Activated naive CD4-positive, alpha-beta T cell treated with anti-CD3 and anti-CD28 coated beads, Interleukin-2, amount 50 U/mL, for 24 hours (primary cell): ENCODE measurements around the gene BAIAP3.
"Not testable (repeated sequence)": the region's sequence is repeated elsewhere in the genome, so short reads cannot be mapped to it uniquely, and the experiment has no call there.

Experiments
- H3K27ac Mint-ChIP-seq: one replicate; pipeline ENCODE4 v1.8.0; 2021; ENCODE audit warnings: mild to moderate bottlenecking, mixed read lengths
- H3K27me3 Mint-ChIP-seq: one replicate; pipeline ENCODE4 v1.8.0; 2021; ENCODE audit warnings: mixed read lengths
- H3K36me3 Mint-ChIP-seq: one replicate; pipeline ENCODE4 v1.8.0; 2021; ENCODE audit warnings: mixed read lengths
- H3K4me1 Mint-ChIP-seq: one replicate; pipeline ENCODE4 v1.8.0; 2021; ENCODE audit warnings: mixed read lengths
- H3K4me3 Mint-ChIP-seq: one replicate; pipeline ENCODE4 v1.8.0; 2021; ENCODE audit warnings: mild to moderate bottlenecking, mixed read lengths
- H3K9me3 Mint-ChIP-seq: one replicate; pipeline ENCODE4 v1.8.0; 2021; ENCODE audit warnings: mixed read lengths

The BAIAP3 gene

GRCh38 chr16:1323296-1324239 lies 9.9 kb upstream of the BAIAP3 start:
- Mint-ChIP-seq H3K9me3 (no peaks in the 10 kb centered on the region), H3K4me1 (no peaks in the 10 kb centered on the region), H3K36me3 (peaks cover 2% of the 10 kb centered on the region), H3K27ac (no peak overlapping the region), H3K27me3 (no peaks in the 10 kb centered on the region), H3K4me3 (no peak overlapping the region)

DNA sequence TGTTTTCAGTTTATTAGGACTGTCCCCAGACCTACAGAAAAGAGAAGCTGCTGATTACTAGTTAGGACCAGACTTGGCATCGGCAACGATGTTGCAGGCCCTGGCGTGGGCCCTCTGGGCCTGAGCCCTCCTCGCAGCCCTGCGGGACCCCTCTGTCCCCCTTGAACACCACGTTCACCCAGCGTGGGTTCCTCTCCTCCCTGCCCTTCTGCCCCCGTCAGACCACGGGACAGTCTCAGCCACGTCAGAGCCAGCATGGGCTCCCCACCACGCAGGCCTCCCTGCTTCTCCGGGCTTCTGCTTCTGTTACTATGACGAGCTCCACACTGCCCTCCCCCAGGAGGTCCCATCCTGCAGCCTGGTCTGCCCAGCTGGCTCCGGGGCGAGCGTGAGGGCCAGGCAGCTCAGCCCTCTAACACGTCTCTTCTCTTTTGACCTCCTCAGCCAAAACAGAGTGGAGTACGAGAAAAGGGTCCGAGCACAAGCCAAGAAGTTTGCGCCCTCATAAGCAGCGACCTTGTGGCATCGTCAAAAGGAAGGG lies 9.1 kb upstream of the BAIAP3 start:
- Mint-ChIP-seq H3K36me3 (peaks cover under 1% of the 10 kb centered on the region), H3K4me1 (no peaks in the 10 kb centered on the region), H3K27ac (no peak overlapping the region), H3K4me3 (no peak overlapping the region), H3K27me3 (no peaks in the 10 kb centered on the region), H3K9me3 (no peaks in the 10 kb centered on the region)

GRCh38 chr16:1325261-1325660 lies 8.2 kb upstream of the BAIAP3 start:
- Mint-ChIP-seq H3K9me3 (no peaks in the 10 kb centered on the region), H3K4me1 (no peaks in the 10 kb centered on the region), H3K27me3 (no peaks in the 10 kb centered on the region), H3K27ac (no peak overlapping the region), H3K4me3 (no peak overlapping the region), H3K36me3 (no peaks in the 10 kb centered on the region)

GRCh38 chr16:1325673-1326371 lies 7.6 kb upstream of the BAIAP3 start:
- no peak overlapping the region for H3K4me3 Mint-ChIP-seq
- no peaks in the 10 kb centered on the region for H3K36me3 Mint-ChIP-seq
- no peaks in the 10 kb centered on the region for H3K4me1 Mint-ChIP-seq
- H3K27me3 Mint-ChIP-seq = no peaks in the 10 kb centered on the region
- no peaks in the 10 kb centered on the region for H3K9me3 Mint-ChIP-seq
- H3K27ac Mint-ChIP-seq = no peak overlapping the region

DNA sequence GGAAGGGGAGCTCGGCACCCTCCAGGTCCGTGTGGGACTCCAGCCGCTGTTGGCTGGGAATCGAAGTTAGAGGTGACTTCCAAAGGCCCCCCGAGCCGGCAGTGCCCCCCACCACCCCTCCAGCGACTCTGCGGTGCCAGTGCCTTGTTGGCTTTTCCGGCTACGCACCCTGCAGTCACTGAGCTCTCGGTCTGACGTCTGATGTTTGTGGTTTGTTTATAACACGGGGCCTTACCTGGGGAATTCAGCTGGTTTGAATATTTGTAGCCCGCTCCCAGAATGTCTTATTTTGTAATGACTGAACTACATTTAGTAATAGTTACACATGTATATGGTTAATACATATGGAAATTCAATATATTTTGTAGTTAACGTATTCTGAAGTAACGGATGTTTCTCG lies 7.1 kb upstream of the BAIAP3 start:
- Mint-ChIP-seq H3K9me3 (no peaks in the 10 kb centered on the region), H3K27me3 (peaks cover 2% of the 10 kb centered on the region), H3K27ac (no peak overlapping the region), H3K36me3 (no peaks in the 10 kb centered on the region), H3K4me3 (no peak overlapping the region), H3K4me1 (peaks cover 3% of the 10 kb centered on the region)

DNA sequence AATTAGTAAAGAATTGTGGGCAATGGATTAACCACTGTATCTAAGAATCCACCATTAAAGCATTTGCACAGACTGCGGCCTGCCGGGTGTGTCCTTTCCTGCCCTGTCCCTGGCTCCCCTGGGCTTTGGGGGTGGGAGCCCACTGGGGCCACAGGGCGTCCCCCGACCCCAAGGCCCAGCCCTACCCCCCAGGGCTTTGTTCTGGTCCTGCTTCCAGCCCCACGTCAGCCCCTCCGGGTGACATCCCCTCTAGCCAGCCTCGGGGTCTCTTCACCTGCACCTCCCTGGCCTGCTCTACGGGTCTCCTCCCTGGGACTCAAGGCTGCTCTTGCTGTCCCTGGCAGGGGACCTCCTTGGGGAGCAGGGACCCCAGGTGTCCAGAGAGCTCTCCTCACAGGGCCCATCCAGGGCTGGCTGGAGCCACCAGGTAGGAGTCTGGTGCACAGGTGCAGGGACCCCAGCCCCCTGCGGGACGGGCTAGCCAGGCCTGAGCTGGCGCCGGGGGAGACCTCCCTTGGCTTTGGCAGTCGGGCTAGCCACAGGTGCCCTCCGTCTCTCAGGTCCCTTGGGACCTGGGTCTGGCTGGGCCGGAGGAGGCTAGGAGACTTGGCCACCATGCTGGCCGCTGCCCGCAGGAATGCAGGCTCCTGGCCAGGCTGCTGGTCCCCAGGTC lies 6.4 kb upstream of the BAIAP3 start:
- no peaks in the 10 kb centered on the region for H3K36me3 Mint-ChIP-seq
- peaks cover 6% of the 10 kb centered on the region for H3K27me3 Mint-ChIP-seq
- H3K4me1 Mint-ChIP-seq = peaks cover 7% of the 10 kb centered on the region
- H3K9me3 Mint-ChIP-seq = no peaks in the 10 kb centered on the region
- no peak overlapping the region for H3K27ac Mint-ChIP-seq
- no peak overlapping the region for H3K4me3 Mint-ChIP-seq

DNA sequence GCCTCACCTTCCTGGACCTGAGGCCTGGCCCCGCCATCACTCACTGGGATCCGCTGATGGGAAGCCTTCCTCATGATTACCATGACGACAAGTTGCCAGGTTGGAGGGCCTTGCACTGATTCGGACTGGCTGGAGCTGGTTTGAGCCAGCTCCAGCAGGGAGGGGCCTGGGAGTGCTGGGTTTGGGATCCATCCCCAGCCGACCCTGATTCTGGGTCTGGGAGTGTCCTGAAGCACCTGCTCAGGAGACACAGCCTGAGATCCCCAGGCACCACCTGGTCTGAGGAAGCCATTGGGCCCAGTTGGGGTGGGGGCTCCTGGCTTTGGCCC lies 5.9 kb upstream of the BAIAP3 start:
- no peak overlapping the region for H3K4me3 Mint-ChIP-seq
- H3K4me1 Mint-ChIP-seq = peaks cover 10% of the 10 kb centered on the region
- H3K9me3 Mint-ChIP-seq = no peaks in the 10 kb centered on the region
- no peaks in the 10 kb centered on the region for H3K36me3 Mint-ChIP-seq
- H3K27ac Mint-ChIP-seq = no peak overlapping the region
- peaks cover 7% of the 10 kb centered on the region for H3K27me3 Mint-ChIP-seq

- not testable (repeated sequence) for H3K9me3 Mint-ChIP-seq, H3K27me3 Mint-ChIP-seq, H3K4me3 Mint-ChIP-seq, H3K27ac Mint-ChIP-seq, H3K36me3 Mint-ChIP-seq
- peaks cover 13% of the 10 kb centered on the region for H3K4me1 Mint-ChIP-seq
Observed at GRCh38 chr16:1328136-1328535, 5.3 kb upstream of the BAIAP3 start.

- H3K9me3 Mint-ChIP-seq, H3K36me3 Mint-ChIP-seq, H3K27ac Mint-ChIP-seq, H3K27me3 Mint-ChIP-seq, H3K4me3 Mint-ChIP-seq: not testable (repeated sequence)
- peaks cover 13% of the 10 kb centered on the region for H3K4me1 Mint-ChIP-seq
Observed at GRCh38 chr16:1328961-1329360, 4.5 kb upstream of the BAIAP3 start.

- H3K27ac Mint-ChIP-seq = no peak overlapping the region
- no peaks in the 10 kb centered on the region for H3K9me3 Mint-ChIP-seq
- H3K4me1 Mint-ChIP-seq = peaks cover 13% of the 10 kb centered on the region
- peaks cover 11% of the 10 kb centered on the region for H3K27me3 Mint-ChIP-seq
- H3K4me3 Mint-ChIP-seq = no peak overlapping the region
- H3K36me3 Mint-ChIP-seq = no peaks in the 10 kb centered on the region
Observed at GRCh38 chr16:1330260-1330914, 3.1 kb upstream of the BAIAP3 start.

- Mint-ChIP-seq H3K27me3 (peaks cover 11% of the 10 kb centered on the region), H3K4me1 (peaks cover 13% of the 10 kb centered on the region), H3K9me3 (no peaks in the 10 kb centered on the region), H3K27ac (no peak overlapping the region), H3K36me3 (no peaks in the 10 kb centered on the region), H3K4me3 (peak overlapping the region; percentile 36)
Observed at GRCh38 chr16:1330931-1331711, 2.3 kb upstream of the BAIAP3 start.

DNA sequence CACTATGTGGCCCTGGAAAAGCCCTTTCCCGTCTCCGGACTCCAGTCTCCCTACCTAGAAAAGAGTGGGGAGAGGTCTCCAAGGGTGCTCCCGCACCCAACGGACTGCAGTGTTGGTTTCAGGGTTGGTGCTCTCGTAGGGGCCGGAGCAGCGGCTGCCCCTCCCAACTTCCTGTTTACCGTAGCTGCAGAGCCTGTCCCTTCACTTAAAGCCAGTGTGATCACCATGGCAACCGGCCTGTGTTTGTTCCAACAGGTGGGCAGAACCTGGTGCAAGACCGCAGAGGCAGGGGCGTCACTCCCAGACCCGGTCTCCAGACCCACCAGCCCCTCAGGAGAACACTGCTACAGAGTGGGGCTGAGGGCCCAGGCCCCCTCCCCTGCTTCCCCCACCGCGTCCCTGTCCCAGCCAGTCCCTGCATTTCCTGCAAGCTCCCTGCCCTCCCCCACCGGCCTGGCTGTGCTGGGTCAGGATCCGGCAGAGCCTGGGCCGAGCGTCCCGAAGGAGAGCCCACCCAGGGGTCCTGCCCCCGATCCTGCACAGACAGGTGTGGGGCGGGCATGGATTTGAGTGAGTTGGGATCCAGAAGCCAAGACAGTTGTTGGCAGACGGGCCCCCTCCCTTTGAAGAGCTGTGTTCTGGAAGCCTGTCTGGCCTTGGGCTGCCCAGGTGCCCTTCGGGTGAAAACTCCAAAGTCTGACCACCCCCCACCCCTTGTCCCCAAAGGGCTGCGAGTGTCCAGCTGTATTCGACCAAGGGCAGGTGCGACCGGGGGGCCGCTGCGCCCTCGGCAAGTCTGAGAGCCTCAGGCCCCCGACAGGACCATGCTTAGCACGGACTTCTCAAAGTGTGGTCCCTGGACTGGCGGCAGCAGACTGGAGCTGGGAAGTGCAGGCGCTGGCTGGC lies 1.5 kb upstream of the BAIAP3 start:
- Mint-ChIP-seq H3K4me1 (peaks cover 13% of the 10 kb centered on the region), H3K27me3 (peaks cover 11% of the 10 kb centered on the region), H3K9me3 (no peaks in the 10 kb centered on the region), H3K27ac (no peak overlapping the region), H3K36me3 (no peaks in the 10 kb centered on the region), H3K4me3 (peak overlapping the region; percentile 78)

DNA sequence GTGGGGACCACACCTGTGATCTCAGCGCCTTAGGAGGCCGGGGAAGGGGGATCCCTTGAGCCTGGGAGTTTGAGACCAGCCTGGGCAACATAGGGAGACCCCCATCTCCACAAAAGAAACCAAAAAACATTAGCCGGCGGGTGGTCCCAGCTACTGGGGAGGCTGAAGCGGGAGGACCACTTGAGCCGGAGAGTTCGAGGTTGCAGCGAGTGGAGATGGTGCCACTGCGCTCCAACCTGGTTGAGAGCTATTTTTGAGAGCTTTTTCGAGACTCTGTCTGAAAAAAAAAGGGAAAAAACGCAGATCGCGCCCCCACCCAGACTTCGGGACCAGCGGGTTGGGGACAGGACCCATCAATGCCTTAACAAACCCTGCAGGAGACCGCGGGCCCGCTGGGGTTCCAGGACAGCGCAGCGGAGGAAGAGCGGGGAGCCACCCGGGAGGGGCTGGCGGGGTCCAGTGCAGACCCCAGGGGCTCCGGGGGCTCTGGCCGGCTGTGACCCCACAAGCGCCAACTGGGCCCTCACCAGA lies 762 bp upstream of the BAIAP3 start:
- Mint-ChIP-seq H3K4me3 (peak overlapping the region; percentile 78), H3K27ac (no peak overlapping the region), H3K9me3 (no peaks in the 10 kb centered on the region), H3K27me3 (peaks cover 11% of the 10 kb centered on the region), H3K36me3 (no peaks in the 10 kb centered on the region), H3K4me1 (peaks cover 13% of the 10 kb centered on the region)
